GM12878 (cell line): ENCODE data around the gene TMEM19.

Source experiments
- CTCF ChIP-seq, 3 experiments: IDR thresholded peaks in 2 of 3; conservative IDR thresholded peaks in 1 of 3; 2 replicates each; pipeline ENCODE4 v1.5.1; 2011; ENCODE audit warnings: low read depth in 3 of 3, low read length in 3 of 3, mild to moderate bottlenecking in 3 of 3, control low read depth in 2 of 3, moderate library complexity in 2 of 3, inconsistent platforms in 1 of 3, mixed read lengths in 1 of 3; ENCODE audit not compliant: control insufficient read depth in 2 of 3, insufficient read depth in 1 of 3; ENCODE audit errors: extremely low read depth in 1 of 3
- POLR2A ChIP-seq: IDR thresholded peaks from 2 replicates; pipeline ENCODE4 v1.6.1; 2011; ENCODE audit warnings: low read depth, mild to moderate bottlenecking, low read length
- SP1 ChIP-seq: IDR thresholded peaks from one replicate; pipeline ENCODE4 v1.6.1; 2011; ENCODE audit warnings: low read depth, low read length
- ZBTB40 ChIP-seq: fragments of 450-650 bp; IDR thresholded peaks from 2 replicates; pipeline ENCODE4 v1.6.1; 2016; ENCODE audit warnings: mild to moderate bottlenecking, moderate library complexity, borderline replicate concordance
- ZNF24 ChIP-seq: fragments of 450-650 bp; IDR thresholded peaks from 2 replicates; pipeline ENCODE4 v1.6.1; 2017; ENCODE audit warnings: antibody characterized with exemption, mild to moderate bottlenecking
- ZNF274 ChIP-seq: IDR thresholded peaks from one replicate; pipeline ENCODE4 v1.8.0; 2011; ENCODE audit not compliant: insufficient read length, insufficient read depth

- TF ChIP-seq ZNF274 (no peak), CTCF (IDR thresholded peaks at IDR 0.05 in 2 of 3, conservative IDR thresholded peaks at IDR 0.05 in 1 of 3; ENCODE audit: control insufficient read depth in 2 of 3, extremely low read depth in 1 of 3, insufficient read depth in 1 of 3, low read depth in 3 of 3, low read length in 3 of 3) (no peak), ZNF24 (no peak), SP1 (no peak), ZBTB40 (no peak), POLR2A (no peak)
Measured at GRCh38 chr12:71648537-71648936, 37.3 kb upstream of the TMEM19 start.
